Measurements from ENCODE around the gene ITGB2. TPM values are rescaled to one million over a fixed set of nuclear protein-coding genes. Genes with fewer than 3 reads are reported as not detected.

The ITGB2 gene
- total RNA-seq, 4 donors from 2014 or later, result 33.2 to 110 (median 44.0) TPM

DNA sequence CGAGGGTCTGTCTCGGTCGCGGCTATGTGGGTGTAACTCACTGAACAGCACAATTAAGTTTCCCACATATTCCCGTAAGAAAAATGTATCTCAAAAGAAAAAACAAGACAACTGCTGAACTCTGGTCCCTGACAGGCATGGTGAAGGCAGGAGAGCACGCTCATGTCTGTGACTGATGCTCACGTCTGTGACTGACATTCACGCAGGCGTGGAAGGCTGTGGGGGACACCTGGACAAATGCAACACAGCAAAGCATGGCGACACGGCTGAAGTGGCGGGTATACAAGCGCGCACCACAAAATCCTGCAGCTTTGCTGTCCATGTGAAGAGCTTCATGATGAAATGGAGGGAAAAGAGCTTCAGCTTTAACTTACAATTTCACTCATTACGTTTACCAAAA lies 53.2 kb downstream of the ITGB2 start:
- H3K9me3 ChIP-seq, result no peaks in the 10 kb centered on the region
- WGBS, result 87% methylated on average over 15 of the region's 15 CpGs
- DNase-seq (ENCODE audit: extremely low spot score), result no peak
- peak overlapping the region; percentile 96 to 98 (median 97) for H3K27ac ChIP-seq (replicated peaks in 1 of 4)
- intact Hi-C loops (cut with DNase I), result no loop called here
- peaks cover 10 to 33% (median 28%) of the 10 kb centered on the region in 4 donors for H3K36me3 ChIP-seq
- no peaks in the 10 kb centered on the region for H3K27me3 ChIP-seq
- peaks cover 64 to 94% (median 83%) of the 10 kb centered on the region in 4 donors for H3K4me1 ChIP-seq
- no peak overlapping the region for H3K4me3 ChIP-seq
- TF ChIP-seq, protein P1, sequence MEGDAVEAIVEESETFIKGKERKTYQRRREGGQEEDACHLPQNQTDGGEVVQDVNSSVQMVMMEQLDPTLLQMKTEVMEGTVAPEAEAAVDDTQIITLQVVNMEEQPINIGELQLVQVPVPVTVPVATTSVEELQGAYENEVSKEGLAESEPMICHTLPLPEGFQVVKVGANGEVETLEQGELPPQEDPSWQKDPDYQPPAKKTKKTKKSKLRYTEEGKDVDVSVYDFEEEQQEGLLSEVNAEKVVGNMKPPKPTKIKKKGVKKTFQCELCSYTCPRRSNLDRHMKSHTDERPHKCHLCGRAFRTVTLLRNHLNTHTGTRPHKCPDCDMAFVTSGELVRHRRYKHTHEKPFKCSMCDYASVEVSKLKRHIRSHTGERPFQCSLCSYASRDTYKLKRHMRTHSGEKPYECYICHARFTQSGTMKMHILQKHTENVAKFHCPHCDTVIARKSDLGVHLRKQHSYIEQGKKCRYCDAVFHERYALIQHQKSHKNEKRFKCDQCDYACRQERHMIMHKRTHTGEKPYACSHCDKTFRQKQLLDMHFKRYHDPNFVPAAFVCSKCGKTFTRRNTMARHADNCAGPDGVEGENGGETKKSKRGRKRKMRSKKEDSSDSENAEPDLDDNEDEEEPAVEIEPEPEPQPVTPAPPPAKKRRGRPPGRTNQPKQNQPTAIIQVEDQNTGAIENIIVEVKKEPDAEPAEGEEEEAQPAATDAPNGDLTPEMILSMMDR (IDR thresholded peaks at IDR 0.05), result no peak
- no peak for TF ChIP-seq POLR2AphosphoS5 (IDR thresholded peaks at IDR 0.05)
- TF ChIP-seq POLR2A (IDR thresholded peaks at IDR 0.05; ENCODE audit: low read depth), result no peak
- no peak for TF ChIP-seq EP300 (IDR thresholded peaks at IDR 0.05)

DNA sequence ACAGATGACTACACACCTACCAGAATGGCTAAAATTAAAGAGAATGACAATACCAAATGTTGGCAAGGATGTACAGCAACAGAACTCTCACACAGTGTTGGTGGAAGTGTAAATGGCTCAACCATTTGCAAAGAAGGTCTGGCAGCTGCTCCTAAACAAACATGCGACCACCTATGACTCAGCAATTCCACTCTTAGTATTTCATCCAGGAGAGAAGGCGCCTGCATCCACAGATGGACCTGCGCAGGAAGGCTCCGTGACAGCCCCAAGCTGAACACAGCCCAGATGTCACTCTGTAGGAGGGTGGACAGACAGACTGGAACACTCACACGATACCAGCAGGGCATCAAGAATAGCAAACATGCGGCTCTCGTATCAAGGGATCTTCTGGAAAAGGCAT lies 53.9 kb downstream of the ITGB2 start:
- Histone ChIP-seq H3K4me1 (peaks cover 64 to 94% (median 81%) of the 10 kb centered on the region in 4 donors), H3K27ac (replicated peaks in 1 of 4) (peak overlapping the region; percentile 15 to 98 (median 97)), H3K9me3 (no peaks in the 10 kb centered on the region), H3K4me3 (peak overlapping the region in 1 of 4 donors; percentile 1), H3K36me3 (peaks cover 11 to 39% (median 28%) of the 10 kb centered on the region in 4 donors), H3K27me3 (no peaks in the 10 kb centered on the region)
- 30% methylated on average over 7 of the region's 7 CpGs for WGBS
- no peak for DNase-seq (ENCODE audit: extremely low spot score)
- no peak for TF ChIP-seq POLR2A (IDR thresholded peaks at IDR 0.05; ENCODE audit: low read depth)
- TF ChIP-seq, protein P1 (IDR thresholded peaks at IDR 0.05), result no peak
- TF ChIP-seq POLR2AphosphoS5 (IDR thresholded peaks at IDR 0.05), result peak in 1 of 2 donors; percentile 18
- TF ChIP-seq EP300 (IDR thresholded peaks at IDR 0.05), result no peak
- intact Hi-C loops (cut with DNase I), result no loop called here

DNA sequence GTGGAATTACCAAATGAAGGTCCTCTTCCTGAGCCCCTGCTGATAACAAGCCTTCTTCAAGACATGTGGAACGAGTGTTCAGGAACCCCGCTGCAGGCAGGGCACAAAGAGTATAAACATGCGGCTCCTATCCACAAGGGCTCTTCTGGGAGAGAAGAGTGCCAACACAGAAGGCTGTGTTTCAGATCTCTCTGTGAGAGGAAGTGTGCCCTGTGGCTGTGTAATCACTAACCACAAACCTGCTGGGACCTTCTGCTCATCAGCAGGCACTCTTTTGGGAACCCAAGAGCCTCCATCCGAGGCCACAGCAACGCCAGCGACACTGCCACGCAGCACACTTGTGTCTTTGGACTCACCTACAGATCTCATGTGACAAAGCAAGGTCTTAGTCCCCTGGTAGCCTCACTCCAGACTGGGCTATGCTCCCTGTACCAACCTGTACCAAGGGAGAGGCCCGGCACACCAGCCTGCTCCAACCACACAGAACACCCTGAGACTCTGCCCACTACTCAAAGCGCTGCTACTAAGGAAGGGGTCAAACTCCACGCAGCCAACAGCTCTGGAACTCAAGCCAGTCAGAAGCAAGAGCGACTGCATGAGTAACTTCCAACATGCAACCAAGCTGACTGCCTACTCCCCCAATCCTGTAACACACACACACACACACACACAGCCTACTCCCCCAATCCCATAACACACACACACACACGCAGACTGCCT lies 55.0 kb downstream of the ITGB2 start:
- H3K27ac ChIP-seq (replicated peaks in 1 of 4), result peak overlapping the region in 2 of 4 donors; percentile 33 to 46
- TF ChIP-seq POLR2A (IDR thresholded peaks at IDR 0.05; ENCODE audit: low read depth), result no peak
- intact Hi-C loops (cut with DNase I), result no loop called here
- 76% methylated on average over 11 of the region's 12 CpGs for WGBS
- DNase-seq (ENCODE audit: extremely low spot score), result no peak
- no peaks in the 10 kb centered on the region for H3K9me3 ChIP-seq
- peaks cover 59 to 93% (median 79%) of the 10 kb centered on the region in 4 donors for H3K4me1 ChIP-seq
- peaks cover 11 to 50% (median 35%) of the 10 kb centered on the region in 4 donors for H3K36me3 ChIP-seq
- H3K27me3 ChIP-seq, result no peaks in the 10 kb centered on the region
- H3K4me3 ChIP-seq, result no peak overlapping the region

DNA sequence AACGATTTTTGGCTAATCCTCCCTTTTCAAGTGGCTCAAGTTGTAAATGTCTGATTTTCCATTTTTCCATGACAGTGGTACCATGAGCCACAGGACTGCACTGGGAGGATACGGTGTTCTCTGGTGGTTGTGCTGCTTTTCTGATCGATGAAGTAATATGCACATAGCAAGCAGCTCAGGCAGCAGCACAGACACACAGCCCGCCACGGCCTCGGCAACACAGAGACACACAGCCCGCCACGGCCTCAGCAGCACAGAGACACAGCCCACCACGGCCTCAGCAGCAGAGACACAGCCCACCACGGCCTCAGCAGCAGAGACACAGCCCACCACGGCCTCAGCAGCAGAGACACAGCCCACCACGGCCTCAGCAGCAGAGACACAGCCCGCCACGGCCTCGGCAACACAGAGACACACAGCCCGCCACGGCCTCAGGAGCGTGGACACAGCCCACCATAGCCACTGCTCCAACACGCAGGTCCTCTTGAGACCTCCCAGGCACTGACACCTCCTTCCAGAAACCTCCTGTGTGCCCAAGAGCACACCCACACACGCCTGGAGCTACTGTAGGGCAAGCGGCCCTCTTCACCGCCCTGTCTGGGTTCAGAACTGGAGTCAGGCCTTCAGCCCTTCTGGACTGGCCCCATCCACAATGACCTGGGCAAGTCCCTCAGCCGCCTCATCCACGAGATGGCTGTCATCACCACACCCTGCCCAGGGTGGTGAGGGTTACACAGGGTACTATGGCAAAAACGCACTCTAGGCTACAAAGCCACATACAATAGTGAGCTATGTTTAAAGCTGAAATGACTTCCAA lies 57.6 kb downstream of the ITGB2 start:
- no peak for DNase-seq (ENCODE audit: extremely low spot score)
- peaks cover 45 to 81% (median 70%) of the 10 kb centered on the region in 4 donors for H3K4me1 ChIP-seq
- H3K36me3 ChIP-seq, result peaks cover 11 to 76% (median 61%) of the 10 kb centered on the region in 4 donors
- TF ChIP-seq EP300 (IDR thresholded peaks at IDR 0.05) (no peak), POLR2AphosphoS5 (IDR thresholded peaks at IDR 0.05) (no peak), POLR2A (IDR thresholded peaks at IDR 0.05; ENCODE audit: low read depth) (no peak)
- TF ChIP-seq, protein P1 (IDR thresholded peaks at IDR 0.05), result no peak
- 87% methylated on average over 23 of the region's 25 CpGs for WGBS
- no peaks in the 10 kb centered on the region for H3K9me3 ChIP-seq
- H3K27me3 ChIP-seq, result no peaks in the 10 kb centered on the region
- no peak overlapping the region for H3K4me3 ChIP-seq
- no peak overlapping the region for H3K27ac ChIP-seq (replicated peaks in 1 of 4)
- intact Hi-C loops (cut with DNase I), result no loop called here

DNA sequence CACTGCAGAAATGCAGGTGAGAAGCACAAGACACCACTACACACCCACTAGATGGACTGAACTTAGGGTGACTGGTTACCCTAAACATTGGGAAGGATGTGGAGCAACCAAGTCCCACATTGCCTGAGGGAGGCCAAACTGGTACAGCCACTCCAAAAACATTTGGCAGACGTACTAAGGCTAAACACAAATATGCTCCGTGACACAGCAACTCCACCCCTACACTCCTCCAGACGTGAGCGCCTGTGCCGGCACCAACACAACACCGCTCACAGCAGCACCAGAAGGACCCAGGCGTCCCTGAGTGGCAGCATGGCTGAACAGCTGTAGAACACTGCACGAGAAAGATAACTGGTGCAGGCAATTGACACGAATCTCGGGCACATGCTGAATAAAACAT lies 61.9 kb downstream of the ITGB2 start:
- no peaks in the 10 kb centered on the region for H3K27me3 ChIP-seq
- no peak for DNase-seq (ENCODE audit: extremely low spot score)
- WGBS, result 60% methylated on average over 7 of the region's 10 CpGs
- no peak overlapping the region for H3K27ac ChIP-seq (replicated peaks in 1 of 4)
- TF ChIP-seq, protein P1 (IDR thresholded peaks at IDR 0.05), result no peak
- TF ChIP-seq POLR2A (IDR thresholded peaks at IDR 0.05; ENCODE audit: low read depth), result no peak
- no peak for TF ChIP-seq EP300 (IDR thresholded peaks at IDR 0.05)
- TF ChIP-seq POLR2AphosphoS5 (IDR thresholded peaks at IDR 0.05), result no peak
- H3K9me3 ChIP-seq, result no peaks in the 10 kb centered on the region
- H3K4me3 ChIP-seq, result no peak overlapping the region
- intact Hi-C loops (cut with DNase I), result no loop called here
- H3K4me1 ChIP-seq, result peaks cover 23 to 68% (median 54%) of the 10 kb centered on the region in 4 donors
- peaks cover 28 to 98% (median 81%) of the 10 kb centered on the region in 4 donors for H3K36me3 ChIP-seq
